ENCODE data around the gene SUCLG1. TPM values are rescaled to one million over a fixed set of nuclear protein-coding genes. Genes with fewer than 3 reads are reported as not detected.
"Not testable (repeated sequence)": the region's sequence is repeated elsewhere in the genome, so short reads cannot be mapped to it uniquely, and the experiment has no call there.

Gene SUCLG1
- 56.3 and 85.4 TPM in 2 replicates for total RNA-seq

DNA sequence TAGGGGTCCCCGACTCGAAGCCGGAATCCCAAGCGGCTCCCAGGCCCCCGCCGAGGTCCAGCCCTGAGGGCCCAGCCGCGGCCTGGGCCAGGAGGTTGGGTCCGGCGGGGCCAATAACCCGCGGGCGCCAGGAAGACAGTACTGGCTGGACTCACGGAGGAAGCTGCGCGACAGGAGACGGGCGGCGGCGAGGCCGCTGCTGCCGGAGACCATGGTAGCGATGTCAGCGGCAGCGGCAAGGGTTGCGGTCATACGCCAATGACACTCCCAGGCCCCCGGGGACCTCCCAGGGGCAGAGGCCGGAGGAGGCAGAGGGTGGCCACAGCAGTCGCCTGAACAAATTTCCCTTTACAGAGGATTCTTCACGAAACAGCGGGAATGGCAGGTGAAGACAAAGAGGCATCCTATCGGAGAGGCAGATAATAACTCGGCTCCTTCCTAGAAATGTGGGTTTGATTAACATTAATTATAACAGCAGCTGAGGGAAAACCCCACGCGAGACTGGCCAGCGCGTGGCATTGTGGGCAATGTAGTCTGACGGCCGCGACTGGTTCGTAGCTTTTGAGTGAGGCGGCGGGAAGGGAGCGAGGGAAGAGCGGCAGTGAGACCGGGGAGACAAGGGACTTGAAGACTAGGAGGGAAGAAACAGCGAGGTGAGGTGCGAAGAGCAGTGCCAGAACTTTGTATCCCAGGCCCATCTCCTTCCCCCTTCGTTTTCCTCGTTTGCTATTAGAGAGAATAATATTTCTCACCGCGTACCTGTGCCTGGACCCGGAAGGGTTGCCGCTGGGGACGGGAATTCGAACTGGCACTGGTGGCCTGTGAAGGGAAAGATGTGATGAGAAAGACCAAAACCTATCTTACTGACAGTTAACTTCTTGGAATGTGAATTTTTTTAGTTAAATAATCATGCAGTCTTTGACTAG is at the start of gene SUCLG1:
Gene SUCLG1 (minus strand): TSS at position 263 of the 926 bp plus-strand sequence. CDS start 11 bp downstream, at position 252.
- peak; percentile 50 for DNase-seq (ENCODE audit: extremely low read depth, low read depth, low spot score)

GRCh38 chr2:84498150-84498799 is 39.2 kb upstream of the SUCLG1 start:
- no peak for DNase-seq (ENCODE audit: extremely low read depth, low read depth, low spot score)

- no peak for DNase-seq (ENCODE audit: extremely low read depth, low read depth, low spot score)
Observed at GRCh38 chr2:84497285-84497684, 38.2 kb upstream of the SUCLG1 start.

- no peak for DNase-seq (ENCODE audit: extremely low read depth, low read depth, low spot score)
Observed at GRCh38 chr2:84496386-84496785, 37.3 kb upstream of the SUCLG1 start.

GRCh38 chr2:84495539-84496146 is 36.6 kb upstream of the SUCLG1 start:
- peak; percentile 81 for DNase-seq (ENCODE audit: extremely low read depth, low read depth, low spot score)

GRCh38 chr2:84494070-84494469 is 35.0 kb upstream of the SUCLG1 start:
- peak; percentile 54 for DNase-seq (ENCODE audit: extremely low read depth, low read depth, low spot score)

- DNase-seq (ENCODE audit: extremely low read depth, low read depth, low spot score), result peak; percentile 72
Observed at GRCh38 chr2:84493514-84493913, 34.4 kb upstream of the SUCLG1 start.

DNA sequence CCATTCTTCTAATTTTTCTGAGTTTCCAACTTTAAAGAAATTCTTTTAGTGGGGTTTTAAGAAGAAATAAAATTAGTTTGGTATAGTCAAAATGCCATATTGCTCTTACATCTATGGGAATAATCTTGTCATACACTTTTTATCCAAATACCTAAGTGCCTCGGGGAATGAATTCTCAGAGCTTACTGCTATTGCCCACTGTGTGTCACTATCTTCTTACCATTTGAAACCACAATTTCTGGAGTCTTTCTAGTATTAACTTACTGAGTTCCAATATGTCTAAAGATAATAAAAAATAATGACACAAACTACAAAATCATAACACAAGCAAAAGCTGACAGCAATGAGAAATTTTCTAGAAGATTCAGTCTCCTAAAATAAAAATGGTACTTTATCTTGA is 33.5 kb upstream of the SUCLG1 start:
- DNase-seq (ENCODE audit: extremely low read depth, low read depth, low spot score), result no peak

GRCh38 chr2:84491741-84492140 is 32.7 kb upstream of the SUCLG1 start:
- DNase-seq (ENCODE audit: extremely low read depth, low read depth, low spot score), result no peak

DNA sequence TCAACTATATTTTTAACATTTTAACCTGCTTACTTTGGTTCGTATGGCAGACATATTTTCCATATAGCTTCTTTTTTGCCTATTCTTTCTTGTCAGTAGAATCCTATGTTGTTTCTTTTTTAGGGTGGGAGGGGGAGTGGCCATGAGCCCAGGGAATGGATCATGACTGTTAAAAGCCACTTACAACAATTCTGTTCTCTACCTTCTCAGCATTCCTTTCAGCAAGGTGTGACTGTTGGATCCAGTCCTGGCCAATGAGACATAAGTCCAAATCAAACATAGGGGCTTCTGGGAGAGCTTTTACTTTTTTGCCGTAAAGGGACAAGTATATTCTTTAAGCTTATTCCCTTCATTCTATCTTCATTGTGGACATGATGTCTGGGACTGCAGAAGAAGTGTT is 32.2 kb upstream of the SUCLG1 start:
- no peak for DNase-seq (ENCODE audit: extremely low read depth, low read depth, low spot score)

- no peak for DNase-seq (ENCODE audit: extremely low read depth, low read depth, low spot score)
Observed at GRCh38 chr2:84487298-84487996, 28.4 kb upstream of the SUCLG1 start.

DNA sequence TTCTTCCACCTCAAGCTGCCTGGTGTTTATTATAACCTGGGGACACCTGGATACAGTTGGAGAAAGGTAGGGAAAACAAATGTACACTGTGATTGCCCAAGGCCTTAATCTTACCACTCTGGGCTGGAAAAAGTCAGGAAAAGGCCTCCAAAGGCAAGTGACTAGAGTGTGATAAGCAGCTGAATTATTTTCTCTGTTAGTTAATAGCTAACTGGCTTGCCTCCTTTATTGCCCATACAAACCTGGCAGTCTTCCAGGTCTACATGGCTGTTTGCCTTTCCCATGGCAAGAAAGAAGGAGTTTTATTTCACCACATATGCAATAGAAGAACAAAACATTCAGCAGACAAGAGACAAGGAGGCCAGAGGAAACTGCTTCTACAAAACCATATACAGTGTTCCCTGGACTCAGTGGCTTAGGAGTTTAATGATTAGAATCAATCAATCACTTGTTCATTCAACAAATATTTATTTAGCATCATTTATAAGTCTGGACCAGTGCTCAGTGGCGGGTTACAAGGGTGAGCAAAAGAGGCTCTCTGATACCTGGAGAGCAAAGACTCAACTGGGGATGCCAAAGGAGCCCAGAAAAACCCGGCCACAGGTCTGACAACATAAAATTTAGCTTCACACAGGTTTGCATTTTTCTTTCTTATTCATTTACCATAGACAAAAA is 27.5 kb upstream of the SUCLG1 start:
- DNase-seq (ENCODE audit: extremely low read depth, low read depth, low spot score), result no peak

DNA sequence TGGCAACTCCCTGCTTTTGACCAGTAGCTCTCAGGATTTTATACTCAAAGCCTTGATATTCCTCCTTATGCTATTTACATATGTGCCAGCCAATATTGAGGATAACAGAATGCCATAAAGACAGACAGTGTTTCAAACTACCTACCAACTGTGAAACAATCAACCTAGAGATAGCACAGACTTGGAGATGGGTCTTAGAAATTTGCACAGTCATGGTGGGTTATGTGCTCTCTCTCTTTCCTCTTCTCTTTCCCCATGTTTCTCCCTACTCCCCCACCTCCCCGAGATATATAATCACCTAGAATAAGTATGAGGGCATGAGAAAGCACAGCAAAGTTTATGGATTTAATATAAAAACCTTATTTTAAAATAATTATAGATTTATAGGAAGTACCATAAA is 24.2 kb upstream of the SUCLG1 start:
- no peak for DNase-seq (ENCODE audit: extremely low read depth, low read depth, low spot score)

DNA sequence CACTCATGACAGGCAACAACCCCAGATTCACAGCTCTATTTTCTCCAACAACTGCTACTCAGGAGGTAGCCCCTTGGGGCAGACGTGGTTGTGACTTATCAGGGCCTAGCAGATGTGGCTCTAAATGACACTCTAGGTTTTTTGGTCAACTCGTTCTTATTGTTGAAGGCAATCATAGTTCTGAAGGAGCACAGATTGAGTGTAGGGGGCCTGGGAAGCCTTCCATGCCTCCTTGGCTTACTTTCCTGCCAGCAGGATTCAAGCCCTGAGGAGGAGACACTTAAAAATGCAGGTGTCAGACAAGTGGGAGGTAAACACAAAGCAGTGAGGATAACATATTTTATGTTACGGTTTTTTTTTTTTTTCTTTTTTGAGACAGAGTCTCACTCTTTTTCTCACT is 23.5 kb upstream of the SUCLG1 start:
- DNase-seq (ENCODE audit: extremely low read depth, low read depth, low spot score), result no peak

- no peak for DNase-seq (ENCODE audit: extremely low read depth, low read depth, low spot score)
Observed at GRCh38 chr2:84481702-84482101, 22.6 kb upstream of the SUCLG1 start.

- no peak for DNase-seq (ENCODE audit: extremely low read depth, low read depth, low spot score)
Observed at GRCh38 chr2:84478867-84479266, 19.8 kb upstream of the SUCLG1 start.

DNA sequence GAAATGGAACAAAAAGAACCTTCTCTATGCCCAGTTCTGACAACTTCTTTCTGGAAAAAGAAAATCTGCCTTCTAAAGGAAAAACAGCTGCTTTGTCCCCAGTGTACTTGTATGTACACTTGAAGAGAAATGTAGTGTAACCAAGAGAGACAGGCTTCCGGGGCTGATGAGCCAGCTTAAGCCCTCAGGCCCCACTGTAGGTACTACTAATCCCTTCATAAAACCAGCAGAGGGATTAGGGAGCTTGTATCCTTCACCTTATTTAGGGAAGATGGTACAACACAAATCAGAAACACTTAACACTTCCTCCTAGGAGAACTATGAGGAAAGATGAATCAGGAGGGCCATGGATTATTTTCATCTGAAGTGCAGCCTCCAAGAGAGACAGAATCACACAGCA is 18.8 kb upstream of the SUCLG1 start:
- no peak for DNase-seq (ENCODE audit: extremely low read depth, low read depth, low spot score)

- no peak for DNase-seq (ENCODE audit: extremely low read depth, low read depth, low spot score)
Observed at GRCh38 chr2:84474176-84474575, 15.1 kb upstream of the SUCLG1 start.

GRCh38 chr2:84472856-84473565 is 13.9 kb upstream of the SUCLG1 start:
- DNase-seq (ENCODE audit: extremely low read depth, low read depth, low spot score), result no peak

DNA sequence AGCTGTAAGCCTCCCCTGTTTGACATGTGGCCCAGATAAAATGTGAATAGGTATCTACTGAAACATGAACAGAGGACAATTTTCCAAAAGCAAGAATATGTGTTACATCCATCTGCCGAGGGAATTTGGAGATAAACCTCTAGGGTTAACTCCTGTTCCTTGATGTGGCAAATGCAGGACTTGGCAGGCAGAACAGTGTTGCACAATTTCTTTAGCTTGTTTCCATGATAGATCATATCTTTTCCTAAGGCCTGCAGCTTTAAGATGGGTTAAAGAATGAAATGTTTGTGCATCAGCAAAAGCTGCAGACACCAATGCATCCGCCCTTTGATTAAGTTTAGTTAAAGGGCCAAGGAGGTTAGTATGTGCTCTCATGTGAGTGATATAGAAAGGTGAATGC is 13.3 kb upstream of the SUCLG1 start:
- DNase-seq (ENCODE audit: extremely low read depth, low read depth, low spot score), result not testable (repeated sequence)
